ENCODE results near the gene TBXAS1.

TBXAS1 gene

DNA sequence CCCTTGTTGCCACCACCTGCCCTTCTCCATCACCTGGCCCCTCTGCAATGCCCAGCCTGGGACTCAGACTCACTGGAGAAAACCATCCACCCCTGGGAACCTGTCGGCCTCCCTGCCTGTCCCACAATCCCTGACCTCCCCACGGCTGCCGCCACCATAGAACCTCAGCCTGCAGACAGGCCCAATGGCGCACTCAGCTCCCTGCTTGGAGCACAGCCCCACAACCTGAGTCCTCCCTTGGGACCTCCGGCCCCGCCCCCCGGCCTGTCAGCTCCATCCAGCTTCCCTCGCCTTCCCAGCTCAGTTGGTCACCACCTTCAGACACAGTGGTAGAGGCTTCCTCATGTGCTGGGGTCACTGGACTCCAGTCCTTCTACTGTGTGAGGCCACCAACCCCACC lies 192.5 kb downstream of the TBXAS1 start:
- Histone ChIP-seq H3K9me3 (ENCODE audit: control insufficient read depth, insufficient read depth, low read depth, low read length) (no peaks in the 10 kb centered on the region), H3K4me3 (ENCODE audit: low read depth, low read length) (no peak overlapping the region), H3K27ac (ENCODE audit: extremely low read depth, low read depth, low read length) (no peak overlapping the region), H3K36me3 (ENCODE audit: control insufficient read depth in 2 of 2, insufficient read depth in 1 of 2, low read length in 2 of 2) (no peaks in the 10 kb centered on the region), H3K4me1 (ENCODE audit: control insufficient read depth, insufficient read depth, low read length) (no peaks in the 10 kb centered on the region)
- ChIA-PET POLR2A (no interaction called here), CTCF (no interaction called here)
- TF ChIP-seq ZNF292 (tag by site-specific recombination; IDR thresholded peaks at IDR 0.05; ENCODE audit: borderline replicate concordance, low read depth), result no peak
- TF ChIP-seq SCRT2 (tag by site-specific recombination; IDR thresholded peaks at IDR 0.05), result no peak
- TF ChIP-seq, protein P1, sequence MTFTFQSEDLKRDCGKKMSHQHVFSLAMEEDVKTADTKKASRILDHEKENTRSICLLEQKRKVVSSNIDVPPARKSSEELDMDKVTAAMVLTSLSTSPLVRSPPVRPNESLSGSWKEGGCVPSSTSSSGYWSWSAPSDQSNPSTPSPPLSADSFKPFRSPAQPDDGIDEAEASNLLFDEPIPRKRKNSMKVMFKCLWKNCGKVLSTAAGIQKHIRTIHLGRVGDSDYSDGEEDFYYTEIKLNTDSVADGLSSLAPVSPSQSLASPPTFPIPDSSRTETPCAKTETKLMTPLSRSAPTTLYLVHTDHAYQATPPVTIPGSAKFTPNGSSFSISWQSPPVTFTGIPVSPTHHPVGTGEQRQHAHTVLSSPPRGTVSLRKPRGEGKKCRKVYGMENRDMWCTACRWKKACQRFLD (tag by site-specific recombination; IDR thresholded peaks at IDR 0.05), result no peak
- no peak for TF ChIP-seq ZNF324 (tag by site-specific recombination; IDR thresholded peaks at IDR 0.05)
- TF ChIP-seq ZNF394 (tag by site-specific recombination; IDR thresholded peaks at IDR 0.05; ENCODE audit: borderline replicate concordance), result no peak
- TF ChIP-seq KLF8 (tag by site-specific recombination; IDR thresholded peaks at IDR 0.05), result no peak
- TF ChIP-seq, protein P2, sequence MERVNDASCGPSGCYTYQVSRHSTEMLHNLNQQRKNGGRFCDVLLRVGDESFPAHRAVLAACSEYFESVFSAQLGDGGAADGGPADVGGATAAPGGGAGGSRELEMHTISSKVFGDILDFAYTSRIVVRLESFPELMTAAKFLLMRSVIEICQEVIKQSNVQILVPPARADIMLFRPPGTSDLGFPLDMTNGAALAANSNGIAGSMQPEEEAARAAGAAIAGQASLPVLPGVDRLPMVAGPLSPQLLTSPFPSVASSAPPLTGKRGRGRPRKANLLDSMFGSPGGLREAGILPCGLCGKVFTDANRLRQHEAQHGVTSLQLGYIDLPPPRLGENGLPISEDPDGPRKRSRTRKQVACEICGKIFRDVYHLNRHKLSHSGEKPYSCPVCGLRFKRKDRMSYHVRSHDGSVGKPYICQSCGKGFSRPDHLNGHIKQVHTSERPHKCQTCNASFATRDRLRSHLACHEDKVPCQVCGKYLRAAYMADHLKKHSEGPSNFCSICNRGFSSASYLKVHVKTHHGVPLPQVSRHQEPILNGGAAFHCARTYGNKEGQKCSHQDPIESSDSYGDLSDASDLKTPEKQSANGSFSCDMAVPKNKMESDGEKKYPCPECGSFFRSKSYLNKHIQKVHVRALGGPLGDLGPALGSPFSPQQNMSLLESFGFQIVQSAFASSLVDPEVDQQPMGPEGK (tag by site-specific recombination; IDR thresholded peaks at IDR 0.05), result no peak
- no peak for TF ChIP-seq TCF7L2 (IDR thresholded peaks at IDR 0.05; ENCODE audit: borderline replicate concordance, low read depth, low read length)
- TF ChIP-seq ZNF521 (tag by site-specific recombination; IDR thresholded peaks at IDR 0.05), result no peak
- TF ChIP-seq ZNF266 (tag by site-specific recombination; IDR thresholded peaks at IDR 0.05; ENCODE audit: low read depth), result no peak
- no peak for TF ChIP-seq GLIS2 (tag by site-specific recombination; IDR thresholded peaks at IDR 0.05)
- TF ChIP-seq, protein P3, sequence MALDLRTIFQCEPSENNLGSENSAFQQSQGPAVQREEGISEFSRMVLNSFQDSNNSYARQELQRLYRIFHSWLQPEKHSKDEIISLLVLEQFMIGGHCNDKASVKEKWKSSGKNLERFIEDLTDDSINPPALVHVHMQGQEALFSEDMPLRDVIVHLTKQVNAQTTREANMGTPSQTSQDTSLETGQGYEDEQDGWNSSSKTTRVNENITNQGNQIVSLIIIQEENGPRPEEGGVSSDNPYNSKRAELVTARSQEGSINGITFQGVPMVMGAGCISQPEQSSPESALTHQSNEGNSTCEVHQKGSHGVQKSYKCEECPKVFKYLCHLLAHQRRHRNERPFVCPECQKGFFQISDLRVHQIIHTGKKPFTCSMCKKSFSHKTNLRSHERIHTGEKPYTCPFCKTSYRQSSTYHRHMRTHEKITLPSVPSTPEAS (tag by site-specific recombination; IDR thresholded peaks at IDR 0.05), result no peak
- TF ChIP-seq GLI2 (tag by site-specific recombination; IDR thresholded peaks at IDR 0.05; ENCODE audit: borderline replicate concordance, low read depth), result no peak
- no peak for TF ChIP-seq ZNF777 (tag by site-specific recombination; IDR thresholded peaks at IDR 0.05; ENCODE audit: borderline replicate concordance)

DNA sequence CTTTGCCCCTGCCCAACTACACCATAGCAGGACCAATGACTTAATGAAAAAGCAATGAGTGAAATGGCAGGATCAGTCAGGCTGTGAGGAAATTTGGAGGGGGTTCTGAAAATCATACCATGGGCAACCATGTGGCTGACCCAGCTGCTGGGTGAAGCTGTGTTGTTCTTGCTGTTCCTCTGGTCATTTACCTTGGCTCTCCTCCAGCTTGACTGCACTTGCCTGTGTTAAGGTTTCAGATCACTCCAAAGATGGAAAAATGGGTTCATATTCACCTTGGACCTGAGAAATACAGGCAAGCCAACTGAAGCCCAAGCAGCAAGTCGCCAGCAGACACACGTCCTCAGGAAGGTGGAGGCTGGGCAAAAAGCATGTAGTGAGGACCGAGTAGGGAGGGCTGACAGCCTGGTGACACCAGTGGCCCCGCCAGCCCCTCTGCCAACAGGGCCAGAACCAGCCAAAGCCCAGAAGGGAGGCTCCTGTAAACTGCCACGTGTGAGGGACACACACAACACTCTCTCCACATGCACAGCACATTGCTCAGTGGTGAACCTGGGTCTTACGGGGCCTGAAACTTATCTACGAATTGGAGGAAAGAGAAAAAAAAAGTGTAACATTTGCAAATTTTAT lies 193.6 kb downstream of the TBXAS1 start:
- Histone ChIP-seq H3K9me3 (ENCODE audit: control insufficient read depth, insufficient read depth, low read depth, low read length) (no peaks in the 10 kb centered on the region), H3K27ac (ENCODE audit: extremely low read depth, low read depth, low read length) (no peak overlapping the region), H3K36me3 (ENCODE audit: control insufficient read depth in 2 of 2, insufficient read depth in 1 of 2, low read length in 2 of 2) (no peaks in the 10 kb centered on the region), H3K4me3 (ENCODE audit: low read depth, low read length) (no peak overlapping the region), H3K4me1 (ENCODE audit: control insufficient read depth, insufficient read depth, low read length) (no peaks in the 10 kb centered on the region)
- ChIA-PET CTCF (no interaction called here), POLR2A (no interaction called here)
- TF ChIP-seq ZNF549 (tag by site-specific recombination; IDR thresholded peaks at IDR 0.05), result no peak
- no peak for TF ChIP-seq ZNF747 (tag by site-specific recombination; IDR thresholded peaks at IDR 0.05)
- TF ChIP-seq, protein P4, sequence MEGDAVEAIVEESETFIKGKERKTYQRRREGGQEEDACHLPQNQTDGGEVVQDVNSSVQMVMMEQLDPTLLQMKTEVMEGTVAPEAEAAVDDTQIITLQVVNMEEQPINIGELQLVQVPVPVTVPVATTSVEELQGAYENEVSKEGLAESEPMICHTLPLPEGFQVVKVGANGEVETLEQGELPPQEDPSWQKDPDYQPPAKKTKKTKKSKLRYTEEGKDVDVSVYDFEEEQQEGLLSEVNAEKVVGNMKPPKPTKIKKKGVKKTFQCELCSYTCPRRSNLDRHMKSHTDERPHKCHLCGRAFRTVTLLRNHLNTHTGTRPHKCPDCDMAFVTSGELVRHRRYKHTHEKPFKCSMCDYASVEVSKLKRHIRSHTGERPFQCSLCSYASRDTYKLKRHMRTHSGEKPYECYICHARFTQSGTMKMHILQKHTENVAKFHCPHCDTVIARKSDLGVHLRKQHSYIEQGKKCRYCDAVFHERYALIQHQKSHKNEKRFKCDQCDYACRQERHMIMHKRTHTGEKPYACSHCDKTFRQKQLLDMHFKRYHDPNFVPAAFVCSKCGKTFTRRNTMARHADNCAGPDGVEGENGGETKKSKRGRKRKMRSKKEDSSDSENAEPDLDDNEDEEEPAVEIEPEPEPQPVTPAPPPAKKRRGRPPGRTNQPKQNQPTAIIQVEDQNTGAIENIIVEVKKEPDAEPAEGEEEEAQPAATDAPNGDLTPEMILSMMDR (tag by site-specific recombination; IDR thresholded peaks at IDR 0.05), result no peak
- TF ChIP-seq ZBTB21 (tag by site-specific recombination; IDR thresholded peaks at IDR 0.05), result no peak
- TF ChIP-seq, protein P5, sequence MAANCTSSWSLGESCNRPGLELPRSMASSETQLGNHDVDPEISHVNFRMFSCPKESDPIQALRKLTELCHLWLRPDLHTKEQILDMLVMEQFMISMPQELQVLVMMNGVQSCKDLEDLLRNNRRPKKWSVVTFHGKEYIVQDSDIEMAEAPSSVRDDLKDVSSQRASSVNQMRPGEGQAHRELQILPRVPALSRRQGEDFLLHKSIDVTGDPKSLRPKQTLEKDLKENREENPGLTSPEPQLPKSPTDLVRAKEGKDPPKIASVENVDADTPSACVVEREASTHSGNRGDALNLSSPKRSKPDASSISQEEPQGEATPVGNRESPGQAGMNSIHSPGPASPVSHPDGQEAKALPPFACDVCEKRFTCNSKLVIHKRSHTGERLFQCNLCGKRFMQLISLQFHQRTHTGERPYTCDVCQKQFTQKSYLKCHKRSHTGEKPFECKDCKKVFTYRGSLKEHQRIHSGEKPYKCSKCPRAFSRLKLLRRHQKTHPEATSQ (tag by site-specific recombination; IDR thresholded peaks at IDR 0.05), result no peak
- no peak for TF ChIP-seq ZNF133 (tag by site-specific recombination; IDR thresholded peaks at IDR 0.05)
- no peak for TF ChIP-seq WT1 (tag by site-specific recombination; IDR thresholded peaks at IDR 0.05)
- TF ChIP-seq KLF7 (tag by site-specific recombination; IDR thresholded peaks at IDR 0.05; ENCODE audit: borderline replicate concordance), result no peak
- TF ChIP-seq, protein P6, sequence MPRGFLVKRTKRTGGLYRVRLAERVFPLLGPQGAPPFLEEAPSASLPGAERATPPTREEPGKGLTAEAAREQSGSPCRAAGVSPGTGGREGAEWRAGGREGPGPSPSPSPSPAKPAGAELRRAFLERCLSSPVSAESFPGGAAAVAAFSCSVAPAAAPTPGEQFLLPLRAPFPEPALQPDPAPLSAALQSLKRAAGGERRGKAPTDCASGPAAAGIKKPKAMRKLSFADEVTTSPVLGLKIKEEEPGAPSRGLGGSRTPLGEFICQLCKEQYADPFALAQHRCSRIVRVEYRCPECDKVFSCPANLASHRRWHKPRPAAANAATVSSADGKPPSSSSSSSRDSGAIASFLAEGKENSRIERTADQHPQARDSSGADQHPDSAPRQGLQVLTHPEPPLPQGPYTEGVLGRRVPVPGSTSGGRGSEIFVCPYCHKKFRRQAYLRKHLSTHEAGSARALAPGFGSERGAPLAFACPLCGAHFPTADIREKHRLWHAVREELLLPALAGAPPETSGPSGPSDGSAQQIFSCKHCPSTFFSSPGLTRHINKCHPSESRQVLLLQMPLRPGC (tag by site-specific recombination; IDR thresholded peaks at IDR 0.05), result no peak
- no peak for TF ChIP-seq ZNF169 (tag by site-specific recombination; IDR thresholded peaks at IDR 0.05)
- no peak for TF ChIP-seq ZNF677 (tag by site-specific recombination; IDR thresholded peaks at IDR 0.05)
- no peak for TF ChIP-seq ZNF658 (tag by site-specific recombination; IDR thresholded peaks at IDR 0.05)
